Cortex of kidney (tissue), 1 donor: ENCODE data around the gene EEA1.
"Not testable (repeated sequence)": the region's sequence is repeated elsewhere in the genome, so short reads cannot be mapped to it uniquely, and the experiment has no call there.

Source experiments
- DNase-seq: peaks from one replicate; lab custom pipeline; 2025; lab: John Stamatoyannopoulos, UW

EEA1 gene

DNA sequence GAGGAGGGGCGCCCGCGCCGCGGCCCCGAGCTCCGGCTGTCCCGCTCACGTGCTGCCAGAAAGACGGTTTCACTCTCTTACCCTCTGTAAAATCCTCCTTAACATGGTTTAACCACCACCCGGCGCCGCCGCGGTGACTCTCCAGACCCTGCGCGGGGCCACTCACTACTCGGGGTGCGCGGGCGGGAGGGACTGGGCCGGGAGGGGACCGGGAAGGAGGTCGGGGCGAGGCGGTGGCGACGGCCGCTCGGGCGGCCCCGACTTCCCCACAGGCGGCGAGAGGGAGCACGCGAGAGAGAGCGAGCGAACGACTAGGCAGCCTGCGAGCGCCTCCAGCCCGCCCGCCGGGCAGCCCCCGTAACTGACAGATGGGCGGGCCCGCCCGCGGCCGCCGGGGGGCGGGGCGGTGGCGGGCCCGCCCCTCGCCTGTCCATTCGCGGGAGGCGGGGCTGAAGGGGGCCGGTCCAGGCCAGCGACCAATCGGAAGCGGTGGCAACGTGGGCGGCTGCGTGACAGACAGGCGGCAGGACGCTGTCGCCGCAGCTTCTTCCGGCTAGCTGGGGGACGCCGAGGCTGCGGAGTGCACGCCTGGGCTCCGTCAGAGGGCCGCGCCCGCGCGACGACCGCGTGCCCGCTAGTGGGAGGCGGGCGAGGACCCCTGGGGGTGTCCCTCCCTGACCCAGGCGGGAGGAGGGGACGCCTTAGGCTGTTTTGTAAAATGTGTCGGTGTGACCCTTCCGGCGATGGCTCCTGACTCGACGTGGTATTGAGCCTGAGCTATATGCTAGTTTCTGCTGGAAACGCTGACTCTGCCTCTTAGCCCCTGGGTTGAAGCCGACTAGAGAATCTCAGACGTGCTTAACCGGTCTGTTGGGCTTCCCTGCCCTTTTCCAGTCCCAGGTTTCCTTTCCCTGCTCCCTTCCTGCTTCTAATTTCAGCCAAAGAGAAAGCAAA is at the start of gene EEA1:
Gene EEA1 (minus strand): TSS at position 334 of the 954 bp plus-strand sequence. CDS start 229 bp downstream, at position 105.
- DNase-seq: peak; percentile 51

DNA sequence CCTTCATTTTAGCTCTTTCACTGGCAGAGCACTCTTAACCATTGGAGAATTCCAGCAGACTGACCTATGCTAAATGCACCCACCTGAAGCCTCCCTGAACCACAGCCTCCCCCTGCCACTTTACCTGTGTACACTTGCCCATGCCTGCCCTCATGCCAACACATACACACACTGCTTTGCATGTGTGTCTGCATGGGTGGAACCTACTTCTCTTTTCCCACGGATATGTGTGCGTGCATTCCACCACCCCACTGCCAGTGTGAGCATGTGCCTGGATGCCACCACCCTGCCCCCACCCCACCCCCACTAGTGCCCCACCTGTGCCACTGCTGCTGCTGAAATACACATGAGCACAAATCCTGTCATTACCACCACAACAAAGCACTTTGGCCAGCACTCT is 49.5 kb upstream of the EEA1 start:
- DNase-seq: no peak

DNA sequence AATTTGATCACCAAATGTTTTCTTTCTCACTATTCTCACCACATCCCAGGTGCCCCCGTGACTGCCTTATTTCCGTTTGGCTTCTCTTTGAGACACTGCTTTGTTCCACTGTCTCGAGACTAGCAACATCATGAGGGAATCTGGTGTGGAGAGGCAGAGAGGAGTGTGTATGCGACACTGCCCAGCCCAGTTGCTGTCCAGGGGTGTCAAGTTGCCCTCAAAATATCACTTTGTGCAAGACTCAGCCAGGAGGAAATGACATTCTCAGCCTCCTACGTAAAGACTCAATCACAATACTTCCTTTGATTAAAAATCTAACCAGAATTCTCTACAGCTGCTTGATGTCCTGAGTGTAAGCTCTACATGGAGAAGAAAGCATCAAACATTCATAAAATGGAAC is 48.2 kb upstream of the EEA1 start:
- no peak for DNase-seq

DNA sequence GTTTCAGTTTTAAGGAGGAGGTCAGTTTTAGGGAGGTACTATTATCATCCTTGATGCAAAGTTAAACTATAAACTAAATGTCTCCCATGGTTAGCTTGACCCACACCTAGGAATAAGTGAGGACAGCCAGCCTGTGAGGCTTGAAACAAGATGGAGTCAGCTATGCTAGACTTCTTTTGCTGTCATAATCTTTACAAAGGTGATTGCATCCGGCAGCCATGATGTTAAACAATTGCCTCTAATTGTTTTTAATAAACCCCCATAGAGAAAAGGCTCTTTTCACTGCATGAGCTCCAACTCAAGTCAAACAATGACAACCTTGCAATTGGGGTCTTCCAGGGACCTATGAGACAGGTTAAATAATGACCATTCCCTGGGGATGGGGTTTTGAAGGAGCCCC is 45.7 kb upstream of the EEA1 start:
- DNase-seq: no peak

DNA sequence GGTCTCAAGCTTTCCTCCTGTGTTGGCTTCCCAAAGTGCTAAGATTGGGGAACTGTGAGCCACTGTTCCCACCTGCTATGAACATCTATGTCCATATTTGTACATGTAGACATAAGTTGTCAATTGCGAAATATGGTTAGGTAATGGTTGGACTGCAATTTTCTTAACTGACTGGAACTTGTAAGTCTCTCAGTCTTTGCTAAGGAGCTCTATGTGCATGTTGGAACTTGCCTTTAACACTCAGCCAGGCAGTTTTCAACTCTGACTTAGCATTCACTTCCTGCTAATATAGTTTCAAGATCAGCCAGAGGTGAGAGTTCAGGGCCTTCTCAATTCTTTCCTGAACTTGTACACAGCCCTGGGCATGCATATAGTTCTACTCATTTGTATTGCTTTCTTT is 44.5 kb upstream of the EEA1 start:
- DNase-seq: no peak

DNA sequence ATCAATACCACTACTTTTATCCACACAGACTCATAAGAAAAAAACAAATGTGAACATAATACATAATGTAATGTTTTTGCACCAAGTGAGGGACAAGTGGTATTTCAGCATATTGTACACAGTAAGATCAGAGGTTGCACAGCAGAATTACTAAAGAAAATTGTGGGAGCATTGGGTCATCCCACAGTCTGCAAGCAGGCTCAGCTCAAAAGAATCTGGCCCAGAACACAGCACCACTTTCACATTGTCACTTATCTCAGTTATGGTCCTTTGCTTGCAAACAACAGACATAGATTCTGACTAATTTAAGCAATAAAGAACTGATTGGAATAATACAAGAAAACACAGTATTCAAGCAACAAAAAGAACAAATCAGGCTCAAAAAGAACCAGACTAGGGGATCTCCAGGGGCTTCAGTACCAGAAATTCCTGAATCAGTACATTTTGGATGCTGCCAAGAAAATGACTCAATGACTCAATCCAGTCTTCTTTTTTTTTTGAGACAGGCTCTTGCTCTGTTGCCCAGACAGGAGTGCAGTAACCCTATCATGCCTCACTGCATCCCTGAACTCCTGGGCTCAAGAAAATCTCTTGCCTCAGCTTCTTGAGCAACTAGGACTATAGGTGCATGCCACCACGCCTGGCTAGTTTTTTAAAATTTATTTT is 42.9 kb upstream of the EEA1 start:
- no peak for DNase-seq

DNA sequence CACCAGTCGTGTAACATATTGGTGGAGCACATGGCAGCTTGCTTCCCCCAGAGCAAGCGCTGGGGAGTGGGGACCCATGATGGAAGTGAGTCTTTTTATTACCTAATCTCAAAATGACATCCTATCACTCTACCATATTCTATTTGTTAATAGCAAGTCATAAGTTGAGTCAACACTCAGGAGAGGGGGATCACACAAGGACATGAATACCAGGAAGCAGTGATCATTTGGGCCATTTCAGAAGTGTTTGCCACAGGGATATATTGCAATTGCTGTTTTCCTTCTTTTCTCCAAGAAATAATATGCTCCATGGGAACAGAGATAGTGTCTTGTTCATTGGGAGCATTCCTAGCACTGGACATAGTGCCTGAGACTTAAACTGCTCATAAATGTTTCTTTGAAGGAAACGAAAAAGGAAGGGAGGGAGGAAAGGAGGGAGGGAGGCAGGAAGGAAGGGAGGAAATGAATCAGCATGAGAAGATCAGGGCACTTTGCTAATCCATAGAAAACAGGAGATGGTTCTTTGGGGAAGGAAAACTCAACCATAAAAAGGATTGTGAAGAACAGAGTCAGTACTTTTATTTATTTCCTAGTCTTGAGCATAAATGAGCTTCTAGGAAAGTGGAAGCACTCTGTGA is 39.2 kb upstream of the EEA1 start:
- DNase-seq: no peak

DNA sequence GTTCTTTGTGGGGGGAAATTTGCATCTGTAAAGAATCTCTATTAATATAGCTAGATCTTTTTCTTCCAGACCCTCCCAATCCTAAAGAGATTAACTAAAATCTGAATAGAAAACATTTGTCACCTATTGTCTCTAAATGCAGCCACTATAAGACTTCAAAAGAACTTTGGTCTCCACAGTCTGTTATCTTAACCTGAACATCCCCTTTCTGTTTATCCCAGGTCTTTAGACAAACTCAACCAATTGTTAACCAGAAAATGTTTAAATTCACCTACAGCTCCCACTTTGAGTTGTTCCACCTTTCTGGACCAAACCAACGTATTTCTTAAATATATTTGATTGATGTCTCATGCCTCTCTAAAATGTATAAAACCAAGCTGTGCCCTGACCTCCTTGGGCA is 35.3 kb upstream of the EEA1 start:
- not testable (repeated sequence) for DNase-seq

DNA sequence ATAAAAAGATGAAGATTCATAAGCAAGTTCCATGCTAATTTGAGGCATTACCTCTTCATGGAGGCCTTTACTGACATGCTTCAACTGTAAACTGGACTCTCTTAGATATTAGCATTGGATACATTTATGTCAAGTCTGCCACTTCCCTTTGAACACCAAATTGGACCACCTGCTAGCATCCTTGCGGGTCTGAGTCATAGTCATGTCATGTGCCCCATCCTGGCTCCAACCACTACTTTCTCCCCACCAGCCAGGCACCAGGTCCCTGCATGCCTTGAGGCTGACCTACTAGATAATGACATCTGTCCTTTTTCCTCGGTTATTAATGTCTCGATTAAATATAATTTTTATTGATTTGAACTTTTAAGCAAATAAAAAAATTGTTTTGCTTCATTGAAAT is 32.9 kb upstream of the EEA1 start:
- no peak for DNase-seq

DNA sequence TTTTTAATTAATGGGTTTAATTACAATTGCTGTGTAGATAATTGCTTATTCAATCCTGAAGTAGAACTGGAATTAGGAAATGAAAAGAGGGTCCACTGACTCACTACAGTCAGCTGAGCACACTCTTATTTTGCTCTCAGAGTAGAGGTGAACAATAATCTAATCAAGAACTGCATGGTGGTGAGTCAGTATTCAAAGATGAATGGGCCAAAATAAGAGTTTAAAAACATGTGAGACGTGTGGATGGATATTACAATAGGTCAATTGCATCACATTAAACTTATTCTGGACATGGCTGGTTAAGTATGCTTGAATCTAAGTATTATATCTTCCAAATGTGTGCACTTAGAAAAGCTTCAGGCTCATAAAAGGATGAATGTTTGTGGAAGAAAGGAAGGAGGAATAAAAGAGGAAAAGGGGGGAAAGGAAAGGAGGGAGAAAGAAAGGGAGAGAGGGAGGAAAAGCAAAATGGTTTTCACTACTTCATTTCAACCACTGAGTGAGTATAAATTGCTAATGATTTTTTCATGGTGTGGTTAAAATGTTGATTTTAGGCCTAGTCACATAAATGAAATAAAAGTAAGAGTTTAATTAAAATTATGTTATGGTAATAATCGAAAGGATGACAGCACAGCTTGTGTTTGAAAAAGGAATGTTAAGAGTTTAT is 27.0 kb upstream of the EEA1 start:
- no peak for DNase-seq

DNA sequence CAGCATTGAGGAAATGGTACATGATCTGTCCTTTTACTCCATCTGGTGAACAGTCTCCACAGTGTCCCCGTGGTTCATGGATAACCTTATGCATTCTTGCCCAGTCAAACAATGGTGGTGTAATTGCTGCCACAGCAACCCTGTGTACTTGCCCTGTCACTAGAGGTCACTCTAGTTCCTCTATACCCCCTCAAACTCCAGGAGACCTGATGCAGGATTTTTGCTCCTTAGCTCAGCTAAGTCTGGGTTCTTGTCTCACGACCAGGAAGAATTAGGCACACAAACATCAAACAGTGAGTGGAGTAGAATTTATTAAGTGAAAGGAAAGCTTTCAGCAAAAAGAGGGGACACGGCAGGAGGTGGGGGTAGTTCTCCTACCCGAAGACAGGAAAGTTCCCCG is 24.7 kb upstream of the EEA1 start:
- no peak for DNase-seq

DNA sequence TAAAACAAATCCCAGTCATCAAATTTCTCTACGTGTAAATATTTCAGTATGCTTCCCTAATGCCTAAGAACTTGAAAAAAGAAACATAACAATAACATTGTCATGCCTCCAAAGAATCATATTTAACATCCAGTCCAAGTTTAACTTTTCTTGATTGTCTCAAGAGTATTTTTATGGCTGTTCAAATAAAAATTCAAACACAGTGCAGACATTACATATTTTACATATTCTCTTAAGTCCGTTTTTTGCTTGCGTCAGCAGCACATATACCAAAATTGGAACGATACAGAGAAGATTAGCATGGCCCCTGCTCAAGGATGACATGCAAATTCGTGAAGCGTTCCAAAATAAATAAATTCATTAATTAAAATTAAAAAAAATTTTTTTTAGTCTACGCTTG is 23.3 kb upstream of the EEA1 start:
- no peak for DNase-seq

DNA sequence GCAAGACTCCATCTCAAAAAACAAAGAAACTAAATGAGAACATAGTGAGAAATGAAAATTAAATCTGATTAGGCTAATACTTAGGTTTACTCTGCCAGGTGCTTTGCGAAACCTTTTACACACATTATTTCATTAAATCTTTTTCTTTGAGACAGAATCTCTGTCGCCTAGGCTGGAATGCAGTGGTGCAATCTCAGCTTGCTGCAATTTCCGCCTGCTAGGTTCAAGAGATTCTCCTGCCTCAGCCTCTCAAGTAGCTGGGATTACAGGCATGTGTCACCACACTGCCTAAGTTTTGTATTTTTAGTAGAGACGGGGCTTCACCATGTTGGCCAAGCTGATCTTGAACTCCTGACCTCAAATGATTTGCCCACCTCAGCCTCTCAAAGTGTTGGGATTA is 21.9 kb upstream of the EEA1 start:
- no peak for DNase-seq

DNA sequence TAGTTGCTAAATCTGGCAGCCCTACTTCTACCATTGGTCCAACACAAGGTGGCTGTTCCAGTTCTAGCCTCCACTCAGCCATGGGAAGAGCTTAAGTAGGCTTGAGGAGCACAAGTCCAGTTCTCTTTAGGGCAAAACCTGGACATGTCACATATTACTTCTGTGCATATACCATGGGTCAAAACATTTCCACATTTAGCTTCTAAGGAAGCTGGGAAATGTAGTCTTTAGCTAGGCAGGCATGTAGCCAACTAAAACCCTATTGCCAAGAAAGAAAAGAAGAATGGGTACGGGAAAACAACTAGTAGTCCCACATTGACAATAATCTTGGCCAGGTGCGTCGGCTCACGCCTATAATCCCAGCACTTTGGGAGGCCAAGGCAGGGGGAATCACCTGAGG is 20.9 kb upstream of the EEA1 start:
- no peak for DNase-seq

DNA sequence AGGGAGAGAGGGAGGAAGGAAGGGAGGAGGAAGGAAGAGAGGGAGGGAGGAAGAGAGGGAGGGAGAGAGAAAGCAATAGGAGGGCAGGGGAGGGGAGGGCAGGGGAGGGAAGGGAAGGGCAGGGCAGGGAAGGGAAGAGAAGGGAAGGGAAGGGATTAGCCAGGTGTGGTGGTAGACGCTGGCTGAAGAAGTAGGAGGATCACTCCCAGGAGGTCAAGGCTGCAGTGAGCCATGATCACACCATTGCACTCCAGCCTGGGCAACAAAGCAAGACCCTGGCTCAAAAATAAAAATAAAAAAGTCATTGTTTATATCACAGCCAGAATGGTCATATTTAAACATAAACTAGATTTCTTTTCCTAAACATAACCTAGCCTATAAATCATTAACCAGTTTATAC is 20.4 kb upstream of the EEA1 start:
- no peak for DNase-seq

DNA sequence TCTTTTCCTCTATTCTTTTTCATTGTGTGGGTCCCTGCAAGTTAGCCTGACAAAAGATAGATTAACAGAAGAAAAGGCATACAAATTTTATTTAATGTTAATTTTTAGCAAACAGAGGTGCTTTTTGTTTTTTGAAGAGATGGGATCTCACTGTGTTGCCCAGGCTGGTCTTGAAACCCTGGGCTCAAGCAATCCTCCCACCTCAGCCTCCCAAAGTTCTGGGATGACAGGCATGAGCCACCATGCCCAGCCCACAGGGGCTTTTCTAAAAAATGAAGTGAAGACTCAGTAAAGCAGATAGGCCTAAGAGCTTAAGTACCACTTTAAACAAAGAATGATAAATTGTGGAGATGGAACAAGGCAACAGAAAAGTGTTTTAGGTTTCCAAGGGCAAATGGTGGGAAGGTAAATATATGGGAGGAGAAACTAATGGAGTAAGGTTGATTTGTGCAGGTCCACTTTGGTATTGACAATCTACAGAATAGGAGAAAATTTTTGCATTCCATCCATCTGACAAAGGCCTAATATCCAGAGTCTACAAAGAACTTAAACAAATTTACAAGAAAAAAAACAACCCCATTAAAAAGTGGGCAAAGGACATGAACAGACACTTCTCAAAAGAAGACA is 18.6 kb upstream of the EEA1 start:
- DNase-seq: no peak

DNA sequence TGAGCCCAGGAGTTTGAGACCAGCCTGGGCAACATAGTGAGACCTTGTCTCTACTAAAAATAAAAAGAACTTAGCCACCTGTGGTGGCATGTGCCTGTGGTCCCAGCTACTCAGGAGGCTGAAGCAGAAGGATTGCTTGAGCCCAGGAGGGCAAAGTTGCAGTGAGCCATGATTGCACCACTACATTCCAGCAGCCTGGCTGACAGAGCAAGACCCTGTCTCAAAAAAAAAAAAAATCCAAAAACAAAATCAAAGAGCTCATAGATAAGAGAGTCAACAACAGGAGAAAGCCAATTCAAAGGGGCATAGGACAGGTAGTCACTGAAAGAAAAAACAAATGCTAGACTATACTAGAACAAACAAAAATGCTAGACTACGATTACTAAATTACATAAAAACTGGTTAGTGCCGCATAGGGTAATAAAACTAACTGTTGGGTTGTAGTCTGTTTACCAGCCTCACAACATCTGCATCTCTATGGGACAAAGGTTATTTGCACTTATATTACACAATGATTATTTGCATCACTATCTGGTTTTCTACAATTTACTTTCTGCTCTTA is 16.6 kb upstream of the EEA1 start:
- no peak for DNase-seq

DNA sequence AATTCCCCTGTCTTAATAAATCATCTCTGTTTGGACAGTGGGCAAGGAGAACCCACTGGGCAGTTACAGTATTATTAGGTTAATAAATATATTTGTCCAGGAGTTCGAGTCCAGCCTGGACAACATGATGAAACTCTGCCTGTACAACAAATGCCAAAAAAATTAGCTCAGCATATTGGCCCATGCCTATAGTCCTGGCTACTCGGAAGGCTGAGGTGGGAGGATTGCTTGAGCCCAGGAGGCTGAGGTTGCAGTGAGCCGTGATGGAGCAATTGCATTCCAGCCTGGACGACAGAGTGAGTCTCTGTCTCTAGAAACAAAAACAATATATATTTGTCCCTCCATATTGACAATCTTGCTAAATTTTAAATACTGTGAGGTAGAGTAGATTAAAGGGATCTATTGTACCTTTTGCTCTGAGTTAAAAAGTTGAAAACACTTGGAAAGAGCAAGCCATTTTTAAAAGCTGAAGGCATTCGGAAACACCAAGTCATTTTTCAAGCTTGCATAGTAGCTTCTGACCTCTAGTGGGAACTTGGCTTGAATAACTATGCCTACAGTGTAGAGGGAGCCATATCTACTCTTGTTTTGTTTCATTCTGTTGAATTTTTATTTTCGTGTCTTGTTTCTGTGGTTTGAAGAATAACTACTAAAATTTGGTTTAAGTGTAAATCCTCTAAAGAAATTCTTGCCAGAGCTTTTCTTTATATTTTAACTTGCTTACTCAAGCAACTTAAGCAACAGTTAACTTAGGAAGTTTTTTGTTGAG is 14.6 kb upstream of the EEA1 start:
- DNase-seq: no peak

DNA sequence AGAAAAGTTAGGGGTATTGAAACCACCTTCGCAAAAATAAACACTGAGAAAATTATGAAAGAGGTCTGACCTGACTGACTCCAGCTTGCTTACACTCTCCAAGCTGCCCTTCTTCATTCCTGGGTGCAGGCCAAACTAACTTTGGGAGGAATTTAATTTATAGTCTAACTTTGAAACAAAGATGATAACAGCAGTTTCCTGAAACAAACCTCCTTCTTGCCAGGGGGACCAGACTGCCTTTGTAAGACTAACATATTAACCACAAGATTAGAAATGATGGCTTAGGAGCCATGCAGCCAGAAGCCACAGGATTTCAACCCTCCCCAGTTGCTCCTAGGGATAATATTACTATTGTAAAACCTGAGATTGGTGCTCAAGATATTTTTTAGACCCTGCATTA is 13.8 kb upstream of the EEA1 start:
- DNase-seq: no peak

DNA sequence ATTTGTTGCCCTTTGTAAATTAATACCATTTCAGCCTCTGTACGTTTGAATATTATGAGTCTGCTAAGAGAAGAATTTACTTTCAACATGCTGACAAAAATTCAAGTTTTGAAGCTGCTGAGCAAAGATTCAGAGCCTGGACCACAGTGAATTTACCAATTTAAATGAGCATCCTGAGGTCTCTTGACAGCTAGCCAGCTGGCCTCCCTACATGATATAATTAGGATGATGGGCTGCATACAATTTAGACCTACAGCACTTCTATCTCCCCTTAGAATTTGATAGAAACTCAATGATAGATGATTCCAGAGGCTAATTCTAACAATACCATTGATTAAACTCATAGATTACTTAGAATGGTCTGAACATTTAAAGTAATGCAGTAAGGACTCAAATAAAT is 10.0 kb upstream of the EEA1 start:
- DNase-seq: no peak

DNA sequence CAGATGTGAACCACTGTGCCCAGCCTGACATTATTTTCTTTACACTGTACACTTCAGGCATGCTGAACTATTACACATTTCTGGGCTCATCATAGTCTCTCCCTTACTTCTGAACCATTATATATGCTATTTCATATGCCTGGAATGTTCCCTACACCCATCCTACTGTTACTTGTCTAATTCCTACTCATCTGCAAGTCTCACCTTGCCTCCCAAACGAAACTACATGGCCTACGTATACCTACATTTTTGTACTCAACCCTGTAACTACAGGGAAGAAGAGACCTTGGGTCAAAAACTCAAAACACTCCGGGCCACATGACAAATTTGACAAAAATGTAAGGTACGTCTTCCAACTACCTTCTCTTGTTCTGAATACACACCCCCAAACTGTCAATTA is 9.5 kb upstream of the EEA1 start:
- no peak for DNase-seq
